Mucosa of stomach (tissue), 1 donor: Measurements from ENCODE around the gene SLC25A40.
A peak's percentile ranks its signal among the peaks of the same experiment; 100 is the strongest.
"Not testable (repeated sequence)": the region's sequence is repeated elsewhere in the genome, so short reads cannot be mapped to it uniquely, and the experiment has no call there.

Experiments
- H3K27me3 ChIP-seq: one replicate; pipeline ENCODE4 v1.7.0; 2013; ENCODE audit warnings: mild to moderate bottlenecking, low read length; ENCODE audit not compliant: control insufficient read depth, insufficient read depth
- H3K36me3 ChIP-seq: one replicate; pipeline ENCODE4 v1.7.0; 2013; ENCODE audit warnings: low read length; ENCODE audit not compliant: control insufficient read depth, insufficient read depth
- H3K4me1 ChIP-seq: one replicate; pipeline ENCODE4 v1.7.0; 2013; ENCODE audit warnings: mild to moderate bottlenecking, low read length; ENCODE audit not compliant: control insufficient read depth, insufficient read depth
- H3K4me3 ChIP-seq: one replicate; pipeline ENCODE4 v1.7.0; 2013; ENCODE audit warnings: low read length
- H3K9ac ChIP-seq: one replicate; pipeline ENCODE4 v1.7.0; 2013; ENCODE audit warnings: mild to moderate bottlenecking, low read length, moderate library complexity
- H3K9me3 ChIP-seq: one replicate; pipeline ENCODE4 v1.7.0; 2013; ENCODE audit warnings: mild to moderate bottlenecking, low read length, moderate library complexity; ENCODE audit not compliant: control insufficient read depth
- donor health status: Pancreatic carcinoma.

SLC25A40 gene, protein sequence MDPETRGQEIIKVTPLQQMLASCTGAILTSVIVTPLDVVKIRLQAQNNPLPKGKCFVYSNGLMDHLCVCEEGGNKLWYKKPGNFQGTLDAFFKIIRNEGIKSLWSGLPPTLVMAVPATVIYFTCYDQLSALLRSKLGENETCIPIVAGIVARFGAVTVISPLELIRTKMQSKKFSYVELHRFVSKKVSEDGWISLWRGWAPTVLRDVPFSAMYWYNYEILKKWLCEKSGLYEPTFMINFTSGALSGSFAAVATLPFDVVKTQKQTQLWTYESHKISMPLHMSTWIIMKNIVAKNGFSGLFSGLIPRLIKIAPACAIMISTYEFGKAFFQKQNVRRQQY

GRCh38 chr7:87876040-87876868, at the start of gene SLC25A40, which contains the start of gene DBF4:
Gene SLC25A40 (minus strand): TSS chr7:87876360. CDS start chr7:87858727, 17,633 bp downstream.
Gene DBF4 (plus strand): TSS chr7:87876493. CDS start chr7:87876733, 240 bp downstream.
- Histone ChIP-seq H3K36me3 (no peaks in the 10 kb centered on the region), H3K4me3 (peak within 1 kb of the TSS; percentile 87), H3K4me1 (peaks cover 14% of the 10 kb centered on the region), H3K9me3 (no peaks in the 10 kb centered on the region), H3K9ac (peak within 1 kb of the TSS; percentile 86), H3K27me3 (no peaks in the 10 kb centered on the region)

GRCh38 chr7:87922759-87923395, 46.7 kb upstream of the SLC25A40 start:
- H3K9me3 ChIP-seq, H3K27me3 ChIP-seq, H3K36me3 ChIP-seq, H3K4me1 ChIP-seq, H3K9ac ChIP-seq, H3K4me3 ChIP-seq: not testable (repeated sequence)

GRCh38 chr7:87920578-87920977, 44.4 kb upstream of the SLC25A40 start:
- Histone ChIP-seq H3K9ac (no peak overlapping the region), H3K4me3 (no peak overlapping the region), H3K36me3 (no peaks in the 10 kb centered on the region), H3K27me3 (no peaks in the 10 kb centered on the region), H3K4me1 (no peaks in the 10 kb centered on the region), H3K9me3 (no peaks in the 10 kb centered on the region)

DNA sequence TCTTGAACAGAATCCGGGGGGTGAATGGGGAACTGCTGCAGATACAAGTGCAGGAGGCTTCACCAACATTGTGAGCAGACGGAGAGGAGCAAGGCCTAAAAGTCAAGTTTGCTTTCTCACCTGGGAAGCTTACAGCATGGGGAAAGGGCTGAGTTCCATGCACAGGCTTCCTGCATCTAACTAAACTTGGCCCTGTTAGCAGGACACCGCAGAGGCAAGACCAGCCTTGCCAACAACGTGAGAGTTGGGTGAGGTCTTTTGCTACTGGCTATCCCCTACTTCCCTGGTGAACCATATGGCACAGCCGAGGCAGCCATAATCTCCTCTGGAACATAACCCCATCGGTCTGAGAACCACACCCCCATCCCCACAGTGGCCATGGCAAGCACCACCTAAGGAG, 43.7 kb upstream of the SLC25A40 start:
- Histone ChIP-seq H3K27me3 (no peaks in the 10 kb centered on the region), H3K9ac (no peak overlapping the region), H3K9me3 (no peaks in the 10 kb centered on the region), H3K36me3 (no peaks in the 10 kb centered on the region), H3K4me3 (no peak overlapping the region), H3K4me1 (no peaks in the 10 kb centered on the region)

- H3K27me3 ChIP-seq, result no peaks in the 10 kb centered on the region
- H3K4me1 ChIP-seq, result no peaks in the 10 kb centered on the region
- no peak overlapping the region for H3K9ac ChIP-seq
- no peak overlapping the region for H3K4me3 ChIP-seq
- no peaks in the 10 kb centered on the region for H3K9me3 ChIP-seq
- H3K36me3 ChIP-seq, result no peaks in the 10 kb centered on the region
Measured at GRCh38 chr7:87918740-87919139, 42.6 kb upstream of the SLC25A40 start.

- no peaks in the 10 kb centered on the region for H3K36me3 ChIP-seq
- H3K27me3 ChIP-seq, result no peaks in the 10 kb centered on the region
- no peak overlapping the region for H3K4me3 ChIP-seq
- H3K9me3 ChIP-seq, result no peaks in the 10 kb centered on the region
- no peak overlapping the region for H3K9ac ChIP-seq
- H3K4me1 ChIP-seq, result no peaks in the 10 kb centered on the region
Measured at GRCh38 chr7:87912121-87912520, 36.0 kb upstream of the SLC25A40 start.

DNA sequence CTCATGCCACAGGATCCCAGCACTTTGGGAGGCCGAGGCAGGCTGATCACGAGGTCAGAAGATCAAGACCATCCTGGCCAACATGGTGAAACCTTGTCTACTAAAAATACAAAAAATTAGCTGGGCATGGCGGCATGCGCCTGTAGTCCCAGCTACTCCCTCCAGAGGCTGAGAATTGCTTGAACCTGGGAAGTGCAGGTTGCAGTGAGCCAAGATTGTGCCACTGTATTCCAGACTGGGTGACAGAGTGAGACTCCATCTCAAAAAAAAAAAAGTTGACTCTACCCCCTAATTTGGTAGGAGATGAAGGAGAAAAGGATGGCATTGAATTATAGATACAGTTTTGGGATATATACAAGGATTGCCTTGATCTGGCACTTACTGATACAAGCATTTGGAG, 32.7 kb upstream of the SLC25A40 start:
- not testable (repeated sequence) for H3K27me3 ChIP-seq, H3K36me3 ChIP-seq, H3K4me3 ChIP-seq, H3K4me1 ChIP-seq, H3K9ac ChIP-seq, H3K9me3 ChIP-seq

GRCh38 chr7:87907136-87907906, 31.2 kb upstream of the SLC25A40 start:
- H3K27me3 ChIP-seq, H3K4me1 ChIP-seq, H3K9ac ChIP-seq, H3K4me3 ChIP-seq, H3K9me3 ChIP-seq, H3K36me3 ChIP-seq: not testable (repeated sequence)

DNA sequence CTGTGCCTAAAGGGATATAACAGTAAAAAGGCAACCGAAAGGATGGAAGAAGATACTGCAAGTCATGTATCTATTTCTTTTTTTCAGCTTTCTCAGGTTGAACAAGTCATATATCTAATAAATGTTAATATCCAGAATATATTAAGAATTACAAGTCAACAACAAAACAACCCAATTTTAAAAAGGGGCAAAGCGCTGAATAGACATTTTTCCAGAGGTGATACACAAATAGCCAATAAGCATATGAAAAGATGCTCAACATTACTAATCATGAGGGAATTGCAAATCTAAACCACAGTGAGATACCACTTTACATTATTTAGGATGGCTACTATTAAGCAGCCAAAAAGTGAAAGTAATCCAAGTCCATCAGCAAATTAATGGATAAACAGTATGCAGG, 23.1 kb upstream of the SLC25A40 start:
- H3K9me3 ChIP-seq, result no peaks in the 10 kb centered on the region

GRCh38 chr7:87895363-87895762, 19.2 kb upstream of the SLC25A40 start:
- Histone ChIP-seq H3K9me3 (no peaks in the 10 kb centered on the region), H3K4me1 (no peaks in the 10 kb centered on the region), H3K9ac (no peak overlapping the region), H3K4me3 (no peak overlapping the region), H3K36me3 (no peaks in the 10 kb centered on the region), H3K27me3 (no peaks in the 10 kb centered on the region)

More for the DNA sequence above, 23.1 kb upstream of the SLC25A40 start:
- H3K4me1 ChIP-seq, result no peaks in the 10 kb centered on the region
- H3K36me3 ChIP-seq, result no peaks in the 10 kb centered on the region
- no peak overlapping the region for H3K9ac ChIP-seq
- no peak overlapping the region for H3K4me3 ChIP-seq
- no peaks in the 10 kb centered on the region for H3K27me3 ChIP-seq

DNA sequence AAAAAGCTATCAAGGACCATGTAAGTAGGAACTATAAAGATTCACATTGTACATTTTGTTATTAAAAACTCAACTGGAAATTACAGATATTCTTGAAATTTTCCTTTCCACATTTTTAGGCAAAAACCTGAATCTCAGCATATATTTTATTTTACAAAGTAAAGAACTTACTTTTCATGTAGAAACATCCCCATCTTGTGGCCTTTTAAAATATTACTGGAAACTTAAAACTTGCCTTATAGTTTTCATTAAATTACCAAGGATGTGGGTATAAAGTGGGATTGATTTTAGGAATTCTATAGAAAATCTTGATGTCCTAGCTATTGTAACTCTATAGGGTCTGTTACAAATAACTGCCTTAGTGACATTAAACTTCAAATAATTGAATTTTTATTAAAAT, 10.7 kb upstream of the SLC25A40 start:
- Histone ChIP-seq H3K9ac (no peak overlapping the region), H3K4me1 (no peaks in the 10 kb centered on the region), H3K27me3 (no peaks in the 10 kb centered on the region), H3K36me3 (no peaks in the 10 kb centered on the region), H3K4me3 (no peak overlapping the region), H3K9me3 (no peaks in the 10 kb centered on the region)
